GM15510 (cell line): ENCODE results near the gene GPR85.
A peak's percentile ranks its signal among the peaks of the same experiment; 100 is the strongest.

Experiments used
- POLR2A ChIP-seq: IDR thresholded peaks from 3 replicates; pipeline ENCODE4 v1.6.1; 2011; ENCODE audit warnings: borderline replicate concordance; ENCODE audit not compliant: insufficient read length; ENCODE audit errors: extremely low read depth

Gene GPR85, protein sequence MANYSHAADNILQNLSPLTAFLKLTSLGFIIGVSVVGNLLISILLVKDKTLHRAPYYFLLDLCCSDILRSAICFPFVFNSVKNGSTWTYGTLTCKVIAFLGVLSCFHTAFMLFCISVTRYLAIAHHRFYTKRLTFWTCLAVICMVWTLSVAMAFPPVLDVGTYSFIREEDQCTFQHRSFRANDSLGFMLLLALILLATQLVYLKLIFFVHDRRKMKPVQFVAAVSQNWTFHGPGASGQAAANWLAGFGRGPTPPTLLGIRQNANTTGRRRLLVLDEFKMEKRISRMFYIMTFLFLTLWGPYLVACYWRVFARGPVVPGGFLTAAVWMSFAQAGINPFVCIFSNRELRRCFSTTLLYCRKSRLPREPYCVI

DNA sequence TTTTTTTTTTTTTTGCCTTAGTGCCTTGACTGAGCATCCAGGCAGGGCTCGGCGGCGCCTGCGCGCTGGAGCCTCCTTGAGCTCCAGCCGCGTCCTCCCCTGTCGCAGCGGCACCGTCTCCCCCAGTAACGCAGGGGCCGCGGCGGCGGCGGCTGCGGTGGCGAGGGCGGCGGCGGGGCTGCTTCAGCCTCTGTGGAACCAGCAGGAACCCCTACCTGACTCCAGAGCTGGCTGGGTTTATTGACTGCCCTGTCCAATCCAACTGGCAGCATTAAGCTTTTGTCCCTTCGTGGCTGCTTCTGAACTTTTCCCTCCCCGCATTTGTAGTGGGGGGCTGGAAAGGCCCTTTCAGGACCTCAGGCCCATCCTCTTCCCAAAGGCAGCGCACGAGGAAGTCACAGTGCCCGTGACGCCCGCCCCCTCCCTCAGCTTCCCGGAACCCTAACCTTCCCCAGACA lies at the start of gene GPR85:
Gene GPR85 (minus strand): TSS at position 397 of the 458 bp plus-strand sequence. CDS start 2,106 bp downstream, outside the sequence.
- no peak for TF ChIP-seq POLR2A

DNA sequence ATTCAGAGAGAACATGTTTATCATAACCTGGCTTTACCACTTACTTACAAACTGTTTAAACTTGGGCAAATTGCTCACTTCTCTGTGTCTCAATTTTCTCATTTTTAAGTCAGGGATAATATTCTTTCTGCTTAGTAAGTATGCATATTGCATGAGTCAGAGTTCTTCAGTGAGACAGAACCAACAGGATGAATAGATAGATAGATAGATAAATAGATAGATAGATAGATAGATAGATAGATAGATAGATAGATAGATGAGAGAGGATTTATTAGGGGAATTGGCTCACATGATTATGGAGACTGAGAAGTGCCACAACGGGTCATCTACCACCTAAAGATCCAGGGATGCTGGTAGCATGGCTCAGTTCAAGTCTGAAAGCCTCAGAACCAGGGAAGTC lies 47.4 kb upstream of the GPR85 start:
- TF ChIP-seq POLR2A = no peak

DNA sequence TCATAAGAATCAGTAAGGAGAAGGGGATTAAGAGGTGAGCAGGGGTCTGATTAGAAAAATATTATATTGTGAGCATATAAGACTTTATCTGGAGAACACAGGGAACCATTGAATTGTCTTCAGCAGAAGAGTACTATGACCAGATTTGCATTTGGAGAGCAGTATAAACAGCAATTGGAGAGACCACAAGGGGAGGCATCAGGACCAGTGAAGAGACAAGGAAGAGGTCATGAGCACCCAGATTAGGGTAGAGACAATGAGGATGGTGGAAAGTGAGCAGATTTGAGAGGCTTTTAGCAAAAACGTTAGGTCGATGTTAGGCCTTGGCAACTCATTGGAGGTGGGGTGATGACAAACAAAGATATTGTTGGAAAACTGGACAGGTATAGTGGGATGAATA lies 44.7 kb upstream of the GPR85 start:
- TF ChIP-seq POLR2A = no peak

DNA sequence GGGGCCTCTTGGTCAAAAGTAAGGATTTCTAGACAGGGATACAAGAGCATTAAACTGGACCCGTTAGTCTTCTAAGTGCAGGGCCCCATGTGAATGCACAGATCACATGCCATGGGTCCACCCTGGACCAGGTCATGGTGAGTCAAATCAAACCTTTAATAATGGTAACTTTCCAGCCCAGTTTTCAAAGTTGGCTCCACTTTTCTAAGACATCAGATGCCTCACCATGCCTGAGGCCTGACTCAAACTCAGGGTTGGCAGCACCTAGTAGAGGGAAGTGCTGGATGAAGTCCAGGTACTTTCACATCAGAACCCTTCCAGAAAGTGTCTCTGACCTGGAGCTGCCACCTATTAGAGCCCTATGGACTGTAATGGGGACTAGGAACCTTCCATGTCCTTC lies 41.4 kb upstream of the GPR85 start:
- TF ChIP-seq POLR2A = no peak

DNA sequence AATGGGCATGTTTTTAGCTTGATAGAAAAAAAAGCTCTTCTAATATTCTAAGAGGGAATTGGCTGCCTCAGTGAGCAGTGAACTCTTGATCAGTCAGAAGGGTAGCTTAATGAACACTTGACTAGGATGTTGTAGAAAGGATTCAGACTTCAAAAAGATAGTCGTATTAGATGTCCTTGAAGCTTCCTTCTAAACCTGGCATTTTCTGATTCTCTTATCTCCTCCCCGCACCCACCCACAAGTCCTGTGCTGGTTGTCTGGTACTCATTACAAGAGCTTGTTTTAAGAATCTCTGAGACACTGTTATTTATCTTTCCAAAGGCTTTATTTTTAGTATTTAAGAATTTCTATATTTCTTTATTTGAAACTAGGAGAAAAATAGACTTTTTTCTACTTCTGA lies 39.1 kb upstream of the GPR85 start:
- TF ChIP-seq POLR2A = no peak

DNA sequence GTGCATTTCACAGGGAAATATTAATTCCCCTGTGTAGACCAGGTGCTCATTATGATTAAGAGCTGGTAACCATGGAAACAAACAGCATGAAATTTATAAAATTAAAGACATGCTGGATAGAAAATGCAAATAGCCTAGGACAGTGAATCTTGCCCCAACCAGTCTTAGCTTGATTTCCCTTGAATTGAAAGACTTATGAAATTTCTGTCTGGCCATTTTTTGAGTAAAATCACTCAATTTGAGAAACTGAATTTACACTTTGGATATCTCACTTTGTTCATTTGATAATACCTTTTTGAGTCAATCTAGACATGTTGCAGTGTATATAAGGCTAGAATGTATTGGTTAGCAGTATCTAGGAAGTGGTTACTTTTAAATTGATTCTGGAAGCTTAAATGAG lies 36.1 kb upstream of the GPR85 start:
- TF ChIP-seq POLR2A = no peak

DNA sequence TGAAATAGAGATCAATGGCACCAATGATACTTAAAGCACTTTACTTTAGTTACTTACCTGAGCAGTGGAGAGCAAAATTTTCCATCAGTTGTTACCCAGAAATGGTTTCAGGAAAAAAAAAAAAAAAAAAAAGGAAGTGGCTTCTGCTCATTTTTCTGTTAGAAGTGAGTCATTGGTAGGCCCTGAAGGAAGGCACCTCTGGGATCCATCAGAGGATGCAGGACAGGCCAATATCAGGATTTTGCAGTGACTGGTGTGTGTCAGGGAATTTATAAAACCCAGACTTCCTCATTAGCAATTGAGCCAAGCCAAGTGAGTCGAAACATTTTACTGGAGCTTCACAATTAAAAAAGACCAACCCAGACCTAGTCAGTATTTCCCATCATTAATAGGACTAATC lies 34.0 kb upstream of the GPR85 start:
- TF ChIP-seq POLR2A = no peak

DNA sequence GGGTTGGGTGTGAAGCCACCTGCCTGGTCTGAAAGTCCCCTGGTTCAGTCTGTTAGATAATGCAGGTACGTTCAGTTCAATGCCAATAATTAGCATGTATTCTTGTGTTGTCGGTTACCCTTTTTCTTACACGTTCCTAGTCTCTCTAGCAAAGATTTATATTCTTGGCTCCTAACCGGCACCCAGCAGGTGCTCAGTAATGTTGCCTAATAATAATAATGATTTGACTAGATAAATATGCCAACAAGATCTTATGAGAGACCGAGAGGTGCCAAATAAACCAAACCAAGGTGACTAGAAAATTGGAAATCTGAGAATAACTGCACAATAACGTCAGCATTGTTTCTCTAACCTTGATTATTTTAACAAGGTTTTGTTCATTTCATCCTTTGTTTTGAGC lies 32.8 kb upstream of the GPR85 start:
- TF ChIP-seq POLR2A = no peak

DNA sequence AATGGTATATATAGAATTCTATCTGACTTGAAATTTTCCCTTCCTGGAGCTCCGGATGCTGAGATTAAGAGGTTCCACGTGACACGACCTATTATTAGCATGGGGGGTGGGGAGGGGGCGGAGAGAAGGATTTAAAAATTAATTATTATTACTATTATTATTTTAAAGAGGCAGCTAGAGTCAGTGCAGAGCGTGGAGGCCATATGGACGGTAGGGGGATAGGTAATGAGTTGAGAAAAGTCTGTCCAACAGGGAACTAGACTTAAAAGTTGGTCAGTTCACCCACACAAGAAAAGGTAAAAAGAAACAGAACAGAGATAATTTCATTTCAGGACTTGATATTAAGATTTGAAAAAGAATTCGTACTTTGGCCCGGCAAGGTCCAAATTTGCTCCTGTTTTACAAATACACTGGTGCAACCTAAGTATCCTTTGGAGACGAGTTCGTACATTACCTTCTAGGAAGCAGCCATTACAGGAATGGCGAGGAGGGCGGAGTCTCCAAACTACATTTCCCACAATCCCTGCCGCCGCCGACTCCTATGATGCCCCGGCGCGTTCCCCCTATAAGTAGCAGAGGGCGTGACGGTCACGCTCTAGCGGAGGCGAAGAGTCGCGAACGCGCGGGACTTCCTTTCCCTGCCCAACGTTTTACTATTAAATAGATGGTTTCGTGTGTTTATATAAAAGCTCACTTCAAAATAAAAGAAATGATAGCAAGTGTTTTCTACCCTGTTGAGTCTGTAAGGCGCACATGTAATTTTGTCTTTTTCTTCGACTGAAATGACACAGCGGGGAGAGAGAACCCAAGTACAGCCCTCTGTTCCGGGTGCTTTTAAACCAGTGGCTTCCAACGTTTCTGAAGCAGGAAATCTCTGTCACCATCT lies 31.7 kb upstream of the GPR85 start, which contains the start of gene SMIM30:
Gene SMIM30 (minus strand): TSS at position 481 of the 886 bp plus-strand sequence. CDS start 976 bp downstream, outside the sequence.
- TF ChIP-seq POLR2A = peak; percentile 62

DNA sequence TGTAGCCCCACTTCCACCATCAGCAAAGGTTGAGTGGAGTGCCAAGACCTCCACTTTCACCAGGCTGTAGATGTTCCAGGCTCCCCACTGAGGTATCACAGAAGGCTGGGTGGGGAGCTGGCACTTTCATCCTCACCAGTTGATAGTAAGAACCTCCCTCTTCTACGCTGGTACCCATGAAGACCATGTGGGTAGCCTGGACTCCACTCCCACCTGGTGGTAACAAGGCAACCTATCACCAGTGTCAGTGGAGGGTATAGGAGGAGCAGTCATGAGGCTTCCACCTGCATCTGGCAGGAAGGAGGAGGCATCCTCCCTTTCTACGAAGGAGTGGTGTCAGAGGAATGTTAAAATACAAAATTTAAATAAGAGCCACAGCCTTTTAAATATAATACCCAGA lies 27.3 kb upstream of the GPR85 start:
- no peak for TF ChIP-seq POLR2A

DNA sequence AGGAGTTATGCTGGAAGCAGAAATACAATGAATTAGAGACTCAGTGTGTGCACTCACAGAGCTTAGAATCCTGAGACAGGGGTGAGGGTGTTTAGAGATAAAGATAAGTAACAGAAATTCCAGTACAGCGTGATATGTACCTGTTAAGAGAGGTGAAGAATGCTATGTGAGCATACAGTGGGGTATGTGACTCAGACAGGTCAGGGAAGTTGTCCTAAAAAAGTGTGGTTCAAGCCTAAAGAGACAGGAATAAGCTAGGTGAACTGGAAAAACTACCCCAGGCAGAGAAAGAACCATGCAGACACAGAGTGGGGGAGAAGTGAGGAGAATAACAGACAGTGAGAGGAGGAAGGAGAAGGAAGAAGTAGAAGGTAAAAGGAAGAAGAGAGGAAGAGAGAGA lies 23.1 kb upstream of the GPR85 start:
- no peak for TF ChIP-seq POLR2A

DNA sequence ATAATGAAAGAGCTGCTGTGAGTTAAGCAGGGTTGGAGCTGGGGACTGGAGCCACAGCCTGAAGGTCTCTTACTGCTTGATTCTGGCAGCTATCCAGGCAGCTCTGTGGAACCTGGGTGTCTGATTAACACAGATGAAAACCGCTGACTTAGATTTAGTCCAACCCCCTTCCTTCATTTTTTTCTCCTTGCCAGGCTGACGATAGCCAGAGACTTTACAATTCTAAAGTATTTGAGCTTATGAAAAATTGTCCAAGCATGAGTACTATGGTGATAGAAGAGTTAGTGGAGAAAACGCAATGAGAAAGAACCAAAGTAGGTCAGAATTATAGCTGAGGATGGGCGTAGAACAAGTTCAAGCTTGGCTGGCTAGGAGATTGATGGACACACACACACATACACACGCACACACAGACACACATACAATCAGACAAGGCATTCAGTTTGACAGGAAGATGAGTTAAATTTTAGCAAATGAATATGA lies 13.5 kb upstream of the GPR85 start:
- TF ChIP-seq POLR2A = no peak

DNA sequence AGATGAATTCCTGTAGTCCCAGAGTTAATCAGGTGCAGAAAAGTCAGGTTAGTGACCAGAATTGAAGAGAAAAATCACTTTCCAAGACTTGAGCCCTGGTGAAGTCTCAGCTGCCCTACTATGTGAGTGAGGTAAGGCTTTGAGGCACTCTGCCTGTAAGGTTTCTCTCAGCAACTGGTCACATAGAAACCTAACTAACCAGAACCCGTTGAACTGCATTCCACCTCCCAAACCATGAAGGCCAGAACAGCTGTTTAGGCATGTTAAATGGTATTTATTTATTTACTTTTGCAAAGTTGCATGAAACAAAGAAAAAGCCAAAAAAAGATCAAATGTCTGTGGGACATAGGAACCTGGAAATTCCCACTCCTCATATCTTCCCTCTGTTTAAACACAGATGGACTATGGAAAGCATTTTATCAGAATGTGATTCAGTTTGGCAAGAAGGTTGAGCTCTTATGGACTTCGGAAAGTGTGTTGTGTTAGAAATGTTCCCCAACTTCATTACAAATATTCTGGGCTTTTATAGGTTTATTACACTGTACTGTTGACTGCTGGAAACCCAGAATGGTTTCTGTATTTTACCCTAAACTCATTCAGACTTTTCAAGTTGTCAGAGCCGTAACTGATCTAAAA lies 12.8 kb upstream of the GPR85 start:
- TF ChIP-seq POLR2A = no peak

DNA sequence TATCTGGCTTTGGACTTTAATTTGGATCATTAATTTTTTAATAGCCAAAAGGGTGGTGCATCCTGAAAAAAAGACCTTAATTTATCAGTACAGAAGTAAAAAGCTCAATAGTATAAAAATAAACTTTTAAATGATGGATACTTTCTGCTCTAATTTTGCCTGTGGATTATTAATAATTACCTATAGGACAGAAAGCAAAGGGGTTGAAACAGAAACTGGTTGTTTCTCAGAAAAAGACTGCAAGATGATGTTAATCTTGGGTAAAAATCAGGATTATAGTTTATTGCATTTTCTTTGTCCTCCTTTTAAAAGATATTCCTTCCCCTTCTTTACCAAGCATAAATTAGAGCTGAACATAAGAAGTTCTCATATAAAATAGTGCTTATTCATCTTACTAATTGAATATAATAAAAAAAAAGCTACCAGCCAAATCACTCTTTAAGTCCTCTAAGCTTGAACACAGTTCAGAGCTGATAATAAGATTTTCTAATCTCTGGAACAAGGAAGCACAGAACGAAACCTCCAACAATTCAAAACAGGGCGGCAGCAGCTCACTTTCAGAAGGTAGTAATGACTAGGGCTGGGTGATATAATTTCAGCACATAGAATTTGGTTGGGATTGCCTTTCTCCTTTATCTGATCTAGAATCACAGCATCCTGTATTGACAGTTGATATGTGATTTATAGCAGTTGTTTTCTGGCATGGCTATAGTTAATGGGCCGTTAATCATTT lies 8.1 kb upstream of the GPR85 start:
- no peak for TF ChIP-seq POLR2A
